Measurements from ENCODE around the gene ADGRG2. TPM values are rescaled to one million over a fixed set of nuclear protein-coding genes. Genes with fewer than 3 reads are reported as not detected.
A peak's percentile ranks its signal among the peaks of the same experiment; 100 is the strongest.
"Not testable (repeated sequence)": the region's sequence is repeated elsewhere in the genome, so short reads cannot be mapped to it uniquely, and the experiment has no call there.

ADGRG2 gene
- total RNA-seq, 1 donor from 2014 or later = not detected

GRCh38 chrX:18992829-18993228 is 129.4 kb downstream of the ADGRG2 start:
- H3K36me3 Mint-ChIP-seq (ENCODE audit: unreplicated experiment) = no peaks in the 10 kb centered on the region
- no peak for DNase-seq (ENCODE audit: extremely low spot score, unreplicated experiment)
- peaks cover 26% of the 10 kb centered on the region for H3K4me1 Mint-ChIP-seq (ENCODE audit: unreplicated experiment)
- H3K9me3 Mint-ChIP-seq (ENCODE audit: unreplicated experiment) = peaks cover 4% of the 10 kb centered on the region
- TF ChIP-seq, protein P1, sequence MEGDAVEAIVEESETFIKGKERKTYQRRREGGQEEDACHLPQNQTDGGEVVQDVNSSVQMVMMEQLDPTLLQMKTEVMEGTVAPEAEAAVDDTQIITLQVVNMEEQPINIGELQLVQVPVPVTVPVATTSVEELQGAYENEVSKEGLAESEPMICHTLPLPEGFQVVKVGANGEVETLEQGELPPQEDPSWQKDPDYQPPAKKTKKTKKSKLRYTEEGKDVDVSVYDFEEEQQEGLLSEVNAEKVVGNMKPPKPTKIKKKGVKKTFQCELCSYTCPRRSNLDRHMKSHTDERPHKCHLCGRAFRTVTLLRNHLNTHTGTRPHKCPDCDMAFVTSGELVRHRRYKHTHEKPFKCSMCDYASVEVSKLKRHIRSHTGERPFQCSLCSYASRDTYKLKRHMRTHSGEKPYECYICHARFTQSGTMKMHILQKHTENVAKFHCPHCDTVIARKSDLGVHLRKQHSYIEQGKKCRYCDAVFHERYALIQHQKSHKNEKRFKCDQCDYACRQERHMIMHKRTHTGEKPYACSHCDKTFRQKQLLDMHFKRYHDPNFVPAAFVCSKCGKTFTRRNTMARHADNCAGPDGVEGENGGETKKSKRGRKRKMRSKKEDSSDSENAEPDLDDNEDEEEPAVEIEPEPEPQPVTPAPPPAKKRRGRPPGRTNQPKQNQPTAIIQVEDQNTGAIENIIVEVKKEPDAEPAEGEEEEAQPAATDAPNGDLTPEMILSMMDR (IDR thresholded peaks at IDR 0.05) = no peak
- H3K27me3 Mint-ChIP-seq (ENCODE audit: unreplicated experiment) = no peaks in the 10 kb centered on the region
- no peak overlapping the region for H3K4me3 Mint-ChIP-seq (ENCODE audit: unreplicated experiment)
- H3K27ac Mint-ChIP-seq (ENCODE audit: unreplicated experiment) = no peak overlapping the region

DNA sequence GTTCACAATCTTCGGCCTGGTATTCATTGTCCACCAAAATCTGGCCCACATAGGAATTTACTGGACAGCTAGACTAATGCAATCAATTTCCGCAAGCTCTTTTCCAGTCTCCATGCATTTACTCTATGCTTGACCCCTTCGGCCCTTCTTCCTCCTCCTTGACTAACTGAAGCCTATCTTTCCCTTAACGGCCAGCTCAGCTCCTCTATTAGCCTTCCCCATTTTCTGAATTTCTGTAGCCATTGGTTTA is 137.2 kb downstream of the ADGRG2 start:
- DNase-seq (ENCODE audit: extremely low spot score, unreplicated experiment) = no peak
- Mint-ChIP-seq H3K27ac (ENCODE audit: unreplicated experiment) (peak overlapping the region; percentile 86), H3K4me3 (ENCODE audit: unreplicated experiment) (peak overlapping the region; percentile 73), H3K36me3 (ENCODE audit: unreplicated experiment) (no peaks in the 10 kb centered on the region), H3K9me3 (ENCODE audit: unreplicated experiment) (no peaks in the 10 kb centered on the region), H3K4me1 (ENCODE audit: unreplicated experiment) (peaks cover 5% of the 10 kb centered on the region), H3K27me3 (ENCODE audit: unreplicated experiment) (no peaks in the 10 kb centered on the region)
- TF ChIP-seq, protein P1 (IDR thresholded peaks at IDR 0.05) = no peak

- peak; percentile 89 for DNase-seq (ENCODE audit: extremely low spot score, unreplicated experiment)
- peak overlapping the region; percentile 73 for H3K4me3 Mint-ChIP-seq (ENCODE audit: unreplicated experiment)
- no peaks in the 10 kb centered on the region for H3K27me3 Mint-ChIP-seq (ENCODE audit: unreplicated experiment)
- H3K36me3 Mint-ChIP-seq (ENCODE audit: unreplicated experiment) = no peaks in the 10 kb centered on the region
- TF ChIP-seq, protein P1 (IDR thresholded peaks at IDR 0.05) = peak; percentile 55
- no peaks in the 10 kb centered on the region for H3K9me3 Mint-ChIP-seq (ENCODE audit: unreplicated experiment)
- H3K4me1 Mint-ChIP-seq (ENCODE audit: unreplicated experiment) = peaks cover 5% of the 10 kb centered on the region
- H3K27ac Mint-ChIP-seq (ENCODE audit: unreplicated experiment) = peak overlapping the region; percentile 86
Observed at GRCh38 chrX:18984381-18985185, 137.7 kb downstream of the ADGRG2 start.

- Mint-ChIP-seq H3K27ac (ENCODE audit: unreplicated experiment) (peak within 1 kb of the TSS; percentile 86), H3K4me3 (ENCODE audit: unreplicated experiment) (peak within 1 kb of the TSS; percentile 73), H3K9me3 (ENCODE audit: unreplicated experiment) (no peaks in the 10 kb centered on the region), H3K4me1 (ENCODE audit: unreplicated experiment) (peaks cover 5% of the 10 kb centered on the region), H3K27me3 (ENCODE audit: unreplicated experiment) (no peaks in the 10 kb centered on the region), H3K36me3 (ENCODE audit: unreplicated experiment) (no peaks in the 10 kb centered on the region)
- TF ChIP-seq, protein P1 (IDR thresholded peaks at IDR 0.05) = no peak
- DNase-seq (ENCODE audit: extremely low spot score, unreplicated experiment) = peak; percentile 86
Observed at GRCh38 chrX:18983666-18984380, 138.4 kb downstream of the ADGRG2 start, which contains the start of gene PHKA2. PHKA2 (minus strand) TSS chrX:18984114; CDS start chrX:18983932, 182 bp downstream.

- H3K4me1 Mint-ChIP-seq (ENCODE audit: unreplicated experiment) = peaks cover 5% of the 10 kb centered on the region
- no peak overlapping the region for H3K27ac Mint-ChIP-seq (ENCODE audit: unreplicated experiment)
- H3K36me3 Mint-ChIP-seq (ENCODE audit: unreplicated experiment) = no peaks in the 10 kb centered on the region
- TF ChIP-seq, protein P1 (IDR thresholded peaks at IDR 0.05) = no peak
- no peaks in the 10 kb centered on the region for H3K27me3 Mint-ChIP-seq (ENCODE audit: unreplicated experiment)
- no peaks in the 10 kb centered on the region for H3K9me3 Mint-ChIP-seq (ENCODE audit: unreplicated experiment)
- H3K4me3 Mint-ChIP-seq (ENCODE audit: unreplicated experiment) = no peak overlapping the region
- DNase-seq (ENCODE audit: extremely low spot score, unreplicated experiment) = no peak
Observed at GRCh38 chrX:18981124-18981807, 141.0 kb downstream of the ADGRG2 start.

DNA sequence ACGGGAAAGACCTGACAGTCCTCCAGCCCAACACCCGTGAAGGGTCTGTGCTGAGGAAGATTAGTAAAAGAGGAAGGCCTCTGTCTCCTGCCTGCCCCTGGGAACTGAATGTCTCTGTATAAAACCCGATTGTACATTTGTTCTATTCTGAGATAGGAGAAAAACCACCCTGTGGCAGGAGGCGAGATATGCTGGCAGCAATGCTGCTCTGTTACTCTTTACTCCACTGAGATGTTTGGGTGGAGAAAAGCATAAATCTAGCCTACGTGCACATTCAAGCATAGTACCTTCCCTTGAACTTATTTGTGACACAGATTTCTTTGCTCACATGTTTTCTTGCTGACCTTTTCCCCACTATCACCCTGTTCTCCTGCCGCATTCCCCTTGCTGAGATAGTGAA is 142.0 kb downstream of the ADGRG2 start:
- H3K9me3 Mint-ChIP-seq (ENCODE audit: unreplicated experiment); H3K4me3 Mint-ChIP-seq (ENCODE audit: unreplicated experiment); H3K4me1 Mint-ChIP-seq (ENCODE audit: unreplicated experiment); H3K36me3 Mint-ChIP-seq (ENCODE audit: unreplicated experiment); DNase-seq (ENCODE audit: extremely low spot score, unreplicated experiment); H3K27ac Mint-ChIP-seq (ENCODE audit: unreplicated experiment); H3K27me3 Mint-ChIP-seq (ENCODE audit: unreplicated experiment): not testable (repeated sequence)

Data from osteocyte (in vitro differentiated cells).